GM04503 (cell line): Measurements from ENCODE around the gene CACNA1S.

Experiments used
- DNase-seq: peaks from one replicate; pipeline ENCODE4 v3.0.0-alpha.2; 2012; ENCODE audit warnings: low read depth

The CACNA1S gene

DNA sequence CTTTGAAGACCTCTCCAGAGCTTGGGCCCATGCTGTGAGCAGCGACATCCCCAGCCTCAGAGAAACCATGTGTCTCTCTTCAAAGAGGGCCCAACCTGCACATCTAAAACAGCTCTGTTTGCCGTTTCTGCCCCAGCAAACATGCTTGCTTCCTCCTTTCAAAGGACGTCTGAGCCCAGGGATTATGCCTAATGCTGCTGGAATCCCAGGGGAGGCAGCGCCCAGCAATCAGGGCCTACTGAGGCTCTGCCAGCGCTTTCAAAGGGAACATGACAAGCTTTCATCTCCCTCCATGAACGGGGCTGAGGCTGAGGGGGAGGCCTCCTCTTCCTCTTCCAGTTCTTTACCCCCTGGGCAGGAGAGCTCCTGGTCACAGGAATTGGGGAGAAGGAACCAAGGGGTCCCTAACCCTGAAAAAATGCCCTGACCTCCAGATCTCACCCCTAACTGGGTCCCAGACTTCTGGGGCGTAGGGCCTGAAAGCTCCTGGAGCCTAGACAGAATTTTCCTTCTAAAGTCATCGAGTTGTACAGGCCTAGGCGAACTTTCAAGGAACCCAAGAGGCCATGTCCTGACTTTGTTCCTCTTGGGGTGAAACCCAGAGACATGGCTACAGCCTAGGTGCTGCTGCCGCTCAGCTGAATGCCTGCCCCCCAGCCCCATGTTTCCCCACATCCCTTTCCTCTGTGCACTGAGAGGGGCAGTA lies 28.2 kb upstream of the CACNA1S start:
- no peak for DNase-seq

DNA sequence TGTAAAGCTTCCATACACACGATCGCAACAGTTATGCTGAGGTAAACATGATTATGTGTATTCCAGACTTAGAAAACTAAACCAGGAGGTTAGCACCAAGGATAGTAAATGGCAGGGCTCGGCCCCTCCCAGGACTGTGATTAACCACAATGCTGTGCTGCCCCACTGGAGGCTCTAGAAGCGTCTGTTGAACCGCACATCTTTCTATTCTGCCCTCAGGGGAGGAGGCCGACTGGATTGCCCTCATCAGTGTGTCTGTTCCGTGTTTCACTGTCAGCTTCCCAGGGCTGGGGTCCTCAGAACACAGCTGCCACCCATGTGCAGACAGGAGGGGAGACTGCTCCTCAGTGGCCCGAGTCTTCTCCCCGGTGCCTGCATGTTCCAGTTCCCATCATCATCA lies 27.5 kb upstream of the CACNA1S start:
- DNase-seq: no peak

DNA sequence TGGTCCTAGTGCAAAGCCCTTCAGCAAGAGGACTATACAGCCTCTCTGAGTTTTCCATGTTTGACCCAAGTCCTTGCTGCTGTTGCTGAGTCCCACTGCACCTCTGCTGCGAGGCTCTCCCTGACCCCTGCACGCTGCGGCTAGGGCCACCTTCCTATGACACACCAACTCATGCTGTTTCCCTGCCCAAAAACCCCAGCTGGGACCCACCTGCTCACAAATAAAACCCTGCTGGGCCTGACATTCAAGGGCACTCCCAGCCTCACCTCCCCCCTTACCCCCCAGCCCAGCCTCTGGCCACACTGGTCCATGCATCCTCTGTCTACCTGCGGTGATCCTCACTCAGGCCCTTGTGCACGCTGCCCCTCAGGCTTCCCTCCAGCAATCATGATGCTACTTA lies 27.1 kb upstream of the CACNA1S start:
- DNase-seq: no peak

DNA sequence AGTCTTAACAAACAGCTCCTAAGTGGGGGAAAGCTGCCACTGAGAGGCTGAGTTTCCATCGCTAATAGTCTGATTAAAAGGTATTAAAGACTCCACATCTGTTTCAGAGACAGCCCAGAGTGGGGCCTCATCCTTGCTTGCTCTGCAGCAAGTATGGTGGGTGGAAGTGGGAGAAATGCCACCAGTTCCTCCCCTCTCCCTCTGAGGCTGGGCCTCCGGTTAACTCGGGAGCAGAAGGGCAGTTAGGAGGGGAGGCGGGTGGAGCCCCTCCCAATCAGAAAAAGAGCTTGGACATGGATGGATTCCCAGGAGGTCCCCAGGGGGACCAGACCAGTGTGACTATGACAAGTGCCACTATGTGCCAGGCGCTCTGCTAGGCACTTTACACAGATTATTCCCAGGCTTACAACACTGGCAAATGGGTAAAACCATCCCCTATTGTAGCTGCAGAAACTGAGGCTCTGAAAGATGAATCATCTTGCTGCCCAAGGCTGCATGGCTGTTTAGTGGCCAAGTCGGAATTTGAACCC lies 26.1 kb upstream of the CACNA1S start:
- no peak for DNase-seq

DNA sequence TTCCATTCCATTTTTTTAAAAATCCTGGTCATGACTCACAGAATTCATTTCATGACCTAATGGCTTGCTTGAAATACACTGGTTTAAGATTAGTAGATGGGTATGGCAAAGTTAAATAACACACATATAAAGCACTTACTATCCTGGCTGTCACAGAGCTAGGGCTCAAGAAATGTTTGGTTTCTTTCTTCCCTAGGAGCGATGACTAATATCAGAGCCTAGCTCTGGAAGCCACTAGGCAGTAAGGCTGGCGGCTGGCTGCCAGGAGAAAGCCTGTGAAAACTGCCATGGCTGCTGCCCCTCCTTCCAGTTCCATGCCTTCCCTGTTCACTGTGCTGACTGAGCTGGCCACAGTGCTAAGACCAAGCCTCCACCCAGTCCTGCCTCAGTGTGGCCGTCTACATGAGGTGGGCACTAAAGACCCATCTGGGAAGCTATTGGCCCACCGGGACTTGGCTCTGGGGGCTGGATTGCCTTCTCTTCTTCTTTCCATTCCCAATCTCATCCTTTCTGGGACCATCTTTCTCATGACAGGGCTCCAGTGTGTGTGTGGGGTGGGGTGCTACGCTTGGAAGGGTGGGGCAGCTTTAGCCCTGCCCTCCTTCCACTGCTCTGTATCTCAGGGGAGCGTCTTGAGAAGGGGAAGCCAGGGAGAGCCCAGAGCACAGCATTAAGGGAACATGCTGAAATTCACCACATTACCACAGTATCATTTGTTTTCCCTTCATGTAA lies 25.5 kb upstream of the CACNA1S start:
- DNase-seq: peak; percentile 77

DNA sequence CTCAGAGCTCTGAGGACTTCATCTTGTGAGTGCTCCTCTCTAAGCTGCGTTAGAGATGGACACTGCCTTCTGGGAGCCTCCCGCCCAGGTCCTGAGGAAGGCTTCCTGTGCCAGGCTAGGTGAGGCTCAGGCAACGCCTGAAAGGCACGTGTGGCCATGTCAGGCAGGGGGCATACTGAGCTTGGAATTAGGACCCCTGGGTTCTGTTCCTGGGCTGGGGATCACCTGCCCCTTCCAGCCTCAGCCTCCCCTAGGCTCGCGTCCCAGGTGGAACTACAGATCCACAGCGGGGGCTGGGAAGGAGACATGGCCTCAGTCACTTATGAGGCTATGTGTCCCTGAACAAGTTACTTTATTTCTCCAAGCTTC lies 24.8 kb upstream of the CACNA1S start:
- no peak for DNase-seq

DNA sequence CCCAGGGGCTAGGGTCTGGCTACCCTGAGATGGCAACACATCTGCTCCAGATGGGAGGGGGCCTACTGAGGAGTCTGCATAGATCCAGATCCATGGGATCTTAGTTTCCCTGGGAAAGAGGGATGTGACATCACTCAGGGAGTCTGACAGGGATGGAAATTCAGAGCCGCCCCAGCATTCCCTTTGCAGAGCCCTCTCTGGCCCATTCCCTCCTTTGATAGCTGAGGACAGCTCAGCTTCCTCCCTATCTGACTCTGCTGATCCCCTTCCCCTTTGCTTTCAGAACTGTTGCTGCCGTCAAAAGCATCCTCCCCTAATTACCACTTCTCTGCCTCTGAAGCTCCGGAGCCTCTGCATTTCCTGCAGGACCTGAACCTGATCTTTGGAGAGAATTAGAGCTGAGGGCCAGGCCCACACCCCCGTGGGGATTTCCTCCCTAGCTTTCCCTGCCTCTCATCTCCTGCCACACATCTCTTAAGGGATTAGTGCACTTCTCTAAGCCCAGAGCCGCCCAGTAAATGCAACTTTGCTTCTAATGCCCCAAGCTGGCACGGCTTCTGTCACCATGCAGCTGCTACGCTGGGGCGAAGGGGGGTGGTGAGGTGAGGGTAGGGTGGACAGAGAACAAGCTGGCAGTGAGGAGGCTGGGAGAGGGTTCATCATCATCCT lies 24.3 kb upstream of the CACNA1S start:
- DNase-seq: no peak

DNA sequence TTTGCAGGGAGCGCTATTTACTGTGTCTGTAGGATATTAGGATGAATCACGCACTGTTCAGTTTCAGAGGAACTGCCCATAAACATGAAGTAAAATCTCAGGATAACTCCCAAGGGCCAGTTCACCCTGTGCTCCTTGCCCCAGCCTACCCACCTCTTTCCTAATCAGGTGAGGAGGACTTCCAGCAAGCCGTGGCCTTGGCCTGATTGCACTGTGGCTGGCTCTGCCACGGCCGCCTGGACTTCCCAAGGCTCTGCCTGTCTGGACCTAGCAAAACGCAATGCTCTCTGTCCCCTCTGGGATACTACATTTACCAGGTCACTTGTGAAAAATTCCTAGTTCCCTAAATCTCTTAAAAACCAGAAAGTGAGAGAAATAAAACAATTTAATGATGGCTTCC lies 22.2 kb upstream of the CACNA1S start:
- DNase-seq: no peak

DNA sequence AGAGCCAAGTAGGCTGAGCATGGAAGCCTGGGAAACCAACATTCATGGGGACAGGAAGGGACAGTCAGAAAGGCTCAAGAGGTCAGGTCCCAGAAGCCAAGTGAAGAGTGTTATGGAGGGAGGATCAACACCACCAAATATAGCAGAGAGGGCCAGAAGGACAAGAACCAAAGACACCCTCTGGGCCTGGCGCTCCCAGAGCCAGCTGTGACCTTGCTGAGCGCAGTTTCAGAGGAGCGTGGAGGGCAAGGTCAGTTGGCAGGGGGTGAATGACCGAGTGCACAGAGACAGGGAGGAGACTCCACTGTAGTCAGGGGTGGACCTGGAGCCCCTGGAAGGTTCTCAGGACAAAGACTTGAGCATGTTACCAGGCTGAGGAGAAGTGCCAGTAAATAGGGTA lies 19.2 kb upstream of the CACNA1S start:
- no peak for DNase-seq

DNA sequence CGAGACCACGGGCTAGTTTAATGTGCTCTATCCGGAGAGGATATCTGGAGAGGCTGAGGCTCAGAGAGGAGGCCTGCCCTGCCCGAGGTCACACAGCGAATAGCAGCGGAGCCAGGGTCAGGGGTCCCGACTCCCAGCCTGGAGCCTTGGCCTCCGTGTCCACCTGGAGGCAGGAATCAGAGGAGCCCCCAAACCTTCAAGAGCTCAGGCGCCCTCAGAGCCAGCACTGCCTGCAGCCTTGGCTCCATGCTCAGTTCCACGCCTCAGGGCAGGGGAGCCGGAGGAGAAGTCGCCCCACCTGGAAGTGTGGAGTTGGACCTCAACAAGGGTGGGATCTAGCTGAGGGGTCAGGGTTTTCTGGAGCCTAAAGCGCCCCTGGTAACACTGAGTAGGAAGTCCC lies 16.7 kb upstream of the CACNA1S start:
- DNase-seq: no peak

DNA sequence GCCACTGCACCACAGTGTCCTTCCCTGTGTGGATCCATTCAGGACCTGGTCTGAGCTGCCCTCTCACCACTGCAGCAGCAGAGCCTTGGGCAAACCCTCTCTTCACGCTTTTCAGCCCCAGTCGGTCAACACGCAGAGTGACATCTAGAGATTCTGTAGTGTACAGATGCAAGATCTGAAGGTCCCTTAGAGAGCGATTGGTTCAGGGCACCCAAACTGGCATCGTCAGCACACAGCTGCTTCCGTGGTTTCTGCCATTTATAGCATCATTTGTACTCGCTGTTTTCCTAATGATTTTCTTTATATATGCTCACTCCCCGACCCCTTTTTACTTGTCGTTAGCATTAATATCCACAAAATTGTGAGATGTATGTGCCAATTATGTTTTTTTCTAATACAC lies 16.2 kb upstream of the CACNA1S start:
- DNase-seq: no peak

DNA sequence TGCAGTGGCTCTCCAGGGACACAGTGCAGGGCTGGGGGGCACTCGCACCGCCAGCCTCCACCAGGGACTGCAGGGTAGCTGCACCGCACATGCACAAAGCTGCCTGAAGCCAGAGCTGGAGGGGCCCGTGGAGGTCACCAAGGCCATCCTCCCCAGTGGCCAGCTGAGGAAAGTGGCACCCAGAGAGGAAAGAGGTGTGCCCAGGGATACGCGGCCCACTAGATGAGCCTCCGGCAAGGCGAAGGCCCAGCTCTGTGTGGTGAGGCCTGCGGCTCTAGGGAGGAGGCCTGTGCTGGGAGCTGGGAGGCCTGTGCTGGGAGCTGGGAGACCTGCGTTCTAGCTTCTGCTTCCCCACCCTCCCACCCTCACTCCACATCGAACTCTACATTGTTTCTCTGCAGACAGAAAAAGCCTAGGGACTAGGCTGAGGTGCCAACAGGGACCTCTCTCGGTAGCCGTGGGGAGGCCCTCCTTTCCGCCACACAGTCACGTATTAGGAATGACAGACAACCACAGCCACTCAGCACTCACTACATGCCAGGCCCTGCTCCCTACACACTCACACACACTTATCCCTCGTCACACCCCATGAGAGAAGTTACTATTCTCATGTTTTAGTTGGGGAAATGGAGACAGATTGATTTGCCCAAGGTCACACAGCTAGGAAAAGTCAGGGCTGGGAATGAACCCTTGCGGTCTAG lies 15.7 kb upstream of the CACNA1S start:
- DNase-seq: no peak

DNA sequence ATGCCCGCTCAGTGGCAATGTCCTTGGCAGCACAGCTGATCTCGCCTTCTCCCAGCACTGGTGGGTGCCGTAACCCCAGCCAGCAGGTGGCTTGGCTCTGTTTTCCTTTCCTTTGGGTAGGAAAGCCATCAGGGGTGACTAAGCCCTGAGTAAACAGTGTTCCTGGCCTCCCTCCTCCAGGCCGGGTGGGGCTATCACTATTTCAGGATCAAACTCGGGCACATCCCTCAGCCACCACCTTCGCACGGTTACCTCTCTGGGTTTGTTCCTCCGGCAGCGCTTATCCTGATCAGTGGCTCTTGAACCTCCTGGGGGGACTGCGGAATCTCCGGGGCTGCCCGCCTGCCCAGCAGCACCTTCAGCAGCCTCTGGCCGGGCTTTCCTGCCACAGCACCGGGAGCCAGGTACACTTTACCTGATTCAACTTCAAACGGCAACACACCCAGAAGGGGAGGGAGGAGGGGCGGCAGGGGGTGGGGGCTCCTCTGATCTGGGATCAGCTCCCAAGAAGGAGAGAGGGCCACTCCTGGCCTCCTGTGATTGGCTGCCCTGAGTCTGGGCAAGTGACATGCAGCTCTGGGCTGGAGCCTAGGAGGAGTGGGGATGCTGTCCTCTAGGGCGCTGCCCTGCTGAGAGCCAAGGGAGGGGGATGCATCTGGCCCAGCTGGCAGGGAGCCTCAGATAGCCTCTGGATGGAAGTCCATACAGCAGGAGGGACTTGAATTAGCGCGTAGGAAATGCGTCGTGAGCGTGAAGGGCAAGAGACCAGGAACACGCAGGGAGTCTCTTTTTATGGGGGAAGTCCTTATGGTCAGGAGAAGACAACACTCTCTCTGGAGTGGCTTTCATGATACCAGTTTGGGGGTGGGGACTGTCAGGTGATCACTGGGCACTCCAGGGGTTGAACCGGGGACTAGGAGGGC lies 14.9 kb upstream of the CACNA1S start, which contains the start of gene ASCL5:
ASCL5 (minus strand) TSS at position 353 of the 923 bp plus-strand sequence. CDS start 11,812 bp downstream, outside the sequence.
- no peak for DNase-seq

DNA sequence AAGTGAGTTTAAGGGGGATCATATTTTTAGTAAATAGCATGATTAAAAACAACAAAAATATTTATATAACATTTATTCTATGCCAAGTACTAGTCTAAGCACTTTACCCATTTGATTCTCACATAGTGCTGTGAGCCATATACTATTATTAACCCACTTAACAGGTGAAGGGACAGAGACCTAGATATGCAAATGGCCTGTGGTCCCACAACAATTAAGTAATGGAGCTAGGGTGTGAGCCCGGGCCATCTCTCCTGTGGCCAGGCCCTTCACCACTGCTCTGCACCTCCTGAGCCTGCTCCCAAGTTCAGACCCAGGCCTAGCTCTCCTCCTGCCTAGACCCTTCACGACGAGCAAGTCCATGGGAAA lies 14.2 kb upstream of the CACNA1S start:
- no peak for DNase-seq

DNA sequence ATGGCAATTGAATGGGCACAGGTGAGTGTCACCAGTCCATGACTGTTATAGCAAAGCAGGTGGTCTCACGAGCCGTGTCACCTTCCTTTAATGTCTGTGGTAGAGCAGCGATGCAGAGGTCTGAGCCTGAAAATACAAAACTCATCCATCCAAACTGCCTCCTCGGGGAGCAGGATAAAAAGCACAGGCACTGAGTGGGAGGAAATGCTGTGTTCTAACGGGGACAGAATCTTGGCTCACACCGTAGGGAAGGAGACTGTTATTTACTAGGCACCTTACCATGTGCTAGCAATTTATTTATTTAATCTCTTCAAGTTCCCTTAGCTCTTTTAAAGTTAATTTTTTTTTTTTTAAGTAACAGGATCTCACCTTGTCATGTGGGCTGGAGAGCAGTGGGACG lies 13.6 kb upstream of the CACNA1S start:
- DNase-seq: no peak

DNA sequence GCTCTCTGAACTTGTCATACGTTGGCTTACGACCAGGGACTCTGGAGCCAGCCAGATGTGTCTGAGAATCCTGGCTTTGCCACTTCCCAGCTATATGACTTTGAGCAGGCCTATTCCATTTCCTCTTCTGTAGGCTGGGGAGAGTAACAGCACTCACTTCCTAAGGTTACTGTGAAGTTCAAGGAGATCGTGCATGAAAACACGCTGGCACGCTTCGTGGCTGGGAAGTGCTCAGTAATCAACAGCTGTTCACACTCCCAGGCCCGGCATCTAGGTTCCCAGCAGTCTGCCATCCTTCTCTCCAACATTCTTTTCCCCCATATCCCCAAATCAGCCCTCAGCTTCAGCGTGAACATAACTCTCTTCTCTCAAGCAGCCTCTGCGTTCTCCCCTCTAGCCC lies 12.8 kb upstream of the CACNA1S start:
- DNase-seq: no peak

DNA sequence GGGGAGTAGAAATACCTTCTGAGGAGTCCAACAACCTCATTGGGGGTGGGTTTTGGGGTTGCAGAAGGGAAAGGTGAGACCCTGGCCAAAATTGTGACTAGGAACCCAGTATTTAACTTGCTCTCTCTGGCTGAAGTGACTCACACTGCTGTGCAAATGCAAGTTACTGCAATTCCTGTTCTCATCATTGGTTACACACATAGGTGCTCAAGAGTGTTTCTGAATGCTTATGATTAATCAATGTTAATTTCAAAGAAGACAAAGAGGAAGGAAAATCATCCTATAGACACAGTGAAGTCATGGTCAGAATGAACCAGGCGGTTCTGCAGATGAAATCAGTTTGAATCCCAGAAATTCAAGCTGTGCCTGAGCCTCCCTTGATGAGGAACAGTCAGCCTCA lies 11.6 kb upstream of the CACNA1S start:
- DNase-seq: no peak

DNA sequence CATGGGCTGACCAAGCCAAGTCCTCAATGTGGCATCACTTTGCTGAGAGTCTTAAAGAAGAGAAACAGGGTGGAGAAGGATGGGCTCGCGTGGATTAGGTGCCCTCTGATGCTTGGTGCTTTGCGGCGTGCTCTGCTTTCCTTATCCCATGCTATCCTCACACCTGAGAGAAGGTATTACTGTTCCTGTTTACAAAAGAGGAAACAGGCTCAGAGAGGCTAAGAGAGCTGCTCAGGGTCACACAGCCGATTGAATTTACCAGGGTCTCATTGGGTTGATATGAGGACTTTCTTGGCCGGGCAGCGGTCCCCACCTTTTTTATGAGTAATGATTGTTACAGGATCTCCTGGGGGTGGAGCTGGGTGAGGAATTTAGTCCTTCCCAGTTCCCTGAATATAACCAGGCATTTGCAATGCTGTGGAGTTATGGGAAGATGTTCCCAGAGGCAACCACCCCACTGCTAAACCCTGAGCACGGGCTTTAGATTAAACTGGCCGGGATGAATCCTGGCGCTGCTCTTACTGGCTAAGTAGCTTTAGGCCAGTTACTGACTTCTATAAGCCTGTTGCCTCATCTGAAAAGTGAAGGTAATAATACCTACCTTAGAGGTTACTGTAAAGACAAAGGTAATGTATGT lies 10.2 kb upstream of the CACNA1S start:
- no peak for DNase-seq

DNA sequence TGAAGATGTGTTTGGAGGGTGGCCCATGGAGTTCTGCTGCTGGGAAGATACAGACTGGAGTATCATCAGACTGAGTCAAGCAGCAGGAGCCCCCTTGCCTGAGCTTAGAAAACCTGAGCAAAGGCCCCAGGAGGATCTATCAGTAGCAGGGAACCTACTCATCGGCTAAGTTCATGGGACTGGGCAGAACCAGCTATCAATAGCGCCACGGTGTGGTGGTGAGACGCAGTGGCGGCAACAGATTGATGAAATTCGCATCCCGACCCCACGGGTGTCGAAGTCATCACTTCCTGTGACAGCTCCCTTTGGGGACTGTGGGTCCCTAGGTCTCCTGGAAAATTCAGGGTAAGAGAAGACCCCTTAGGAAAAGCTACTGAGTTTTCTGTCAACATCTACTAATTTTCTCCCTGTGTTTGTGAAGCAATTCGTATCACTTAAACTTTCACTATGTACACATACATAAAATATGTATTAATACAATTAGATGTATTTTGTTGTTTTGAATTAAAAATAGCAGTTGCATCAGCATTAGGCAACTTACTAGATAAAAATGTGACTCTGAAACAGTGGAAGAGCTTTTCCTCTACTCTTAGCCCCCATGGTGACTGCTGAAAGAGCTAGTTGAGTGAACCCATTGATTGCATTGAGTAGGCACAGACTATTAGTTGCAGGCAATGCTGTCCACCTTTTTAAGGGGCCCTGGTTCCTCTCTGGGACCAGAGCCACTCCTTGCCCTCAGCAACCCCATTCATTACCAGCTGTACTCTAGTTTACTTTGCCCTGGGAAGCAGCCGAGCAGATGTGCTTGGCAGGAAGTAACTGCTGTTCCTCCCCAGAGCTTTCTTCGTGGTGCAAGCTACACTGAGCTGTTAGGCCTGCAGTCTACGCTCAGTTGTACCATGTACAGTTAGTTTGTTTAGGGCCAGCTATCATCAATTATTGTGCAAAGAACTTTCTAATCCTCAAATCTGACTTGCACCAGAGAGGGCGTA lies 7.3 kb upstream of the CACNA1S start:
- no peak for DNase-seq

DNA sequence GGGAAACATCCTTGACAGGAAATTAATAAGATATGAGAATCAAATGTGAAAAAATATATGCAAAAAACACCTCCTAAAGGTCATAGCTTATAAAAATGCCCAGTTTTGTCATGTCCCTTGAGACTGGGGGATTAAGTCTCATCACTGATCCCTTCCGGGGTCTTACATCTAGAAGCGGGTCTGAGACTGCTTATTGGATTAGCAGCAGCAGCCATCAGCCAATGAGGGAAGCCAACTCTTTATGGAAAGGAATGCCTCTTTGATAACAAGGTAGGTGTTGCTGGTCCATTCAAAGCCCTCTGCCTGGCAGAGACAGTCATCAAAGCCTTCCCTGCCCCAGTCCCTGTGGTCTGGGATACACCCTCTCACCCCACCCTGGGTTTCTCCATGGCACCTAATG lies 3.9 kb upstream of the CACNA1S start:
- DNase-seq: no peak
